Measurements from ENCODE around the gene CANT1. TPM values are rescaled to one million over a fixed set of nuclear protein-coding genes. Genes with fewer than 3 reads are reported as not detected.

Gene CANT1
- total and polyA plus RNA-seq, 9 of the 15 experiments (the other 6 are each of a cell fraction or from before 2014, with no cell fraction given), result 2.7 to 66.4 (median 22.5) TPM

DNA sequence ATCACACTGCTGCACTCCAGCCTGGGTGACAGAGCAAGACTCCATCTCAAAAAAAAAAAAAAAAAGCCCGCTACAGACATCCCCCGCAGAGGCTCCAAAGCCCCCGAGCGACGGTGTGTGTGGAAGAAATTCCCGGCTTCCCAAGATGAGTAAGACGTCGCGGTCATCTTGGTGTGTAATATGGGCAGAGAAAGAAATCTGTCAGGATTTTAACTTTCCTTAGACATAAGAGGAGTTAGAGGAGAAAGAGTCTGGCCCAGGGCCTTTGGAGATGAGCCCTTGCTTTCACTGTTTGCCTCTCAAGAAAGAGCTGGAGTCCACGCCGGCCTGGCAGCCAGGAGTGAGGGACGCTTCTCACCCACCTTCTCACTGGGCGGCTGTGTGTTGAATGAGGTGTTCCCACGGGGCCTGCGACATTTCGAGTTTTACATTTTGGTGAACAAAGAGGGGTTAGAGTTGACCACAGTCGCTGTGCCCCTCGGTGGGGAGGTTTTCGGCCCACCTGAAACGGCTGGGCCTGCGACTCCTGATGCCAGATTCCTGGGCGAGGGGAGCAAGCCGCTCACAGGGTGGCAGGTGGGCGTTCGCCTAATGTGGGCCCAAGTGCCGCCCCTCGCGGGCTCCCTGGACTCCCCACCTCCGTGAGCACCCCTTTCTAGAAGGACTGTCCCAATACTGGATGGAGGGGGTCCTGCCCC is 32.3 kb upstream of the CANT1 start:
- in situ Hi-C loops (cut with MboI), result no loop called here
- no peaks in the 10 kb centered on the region for H3K9me1 ChIP-seq (ENCODE audit: control insufficient read depth, insufficient read depth, low read length)
- TF ChIP-seq, protein P1, sequence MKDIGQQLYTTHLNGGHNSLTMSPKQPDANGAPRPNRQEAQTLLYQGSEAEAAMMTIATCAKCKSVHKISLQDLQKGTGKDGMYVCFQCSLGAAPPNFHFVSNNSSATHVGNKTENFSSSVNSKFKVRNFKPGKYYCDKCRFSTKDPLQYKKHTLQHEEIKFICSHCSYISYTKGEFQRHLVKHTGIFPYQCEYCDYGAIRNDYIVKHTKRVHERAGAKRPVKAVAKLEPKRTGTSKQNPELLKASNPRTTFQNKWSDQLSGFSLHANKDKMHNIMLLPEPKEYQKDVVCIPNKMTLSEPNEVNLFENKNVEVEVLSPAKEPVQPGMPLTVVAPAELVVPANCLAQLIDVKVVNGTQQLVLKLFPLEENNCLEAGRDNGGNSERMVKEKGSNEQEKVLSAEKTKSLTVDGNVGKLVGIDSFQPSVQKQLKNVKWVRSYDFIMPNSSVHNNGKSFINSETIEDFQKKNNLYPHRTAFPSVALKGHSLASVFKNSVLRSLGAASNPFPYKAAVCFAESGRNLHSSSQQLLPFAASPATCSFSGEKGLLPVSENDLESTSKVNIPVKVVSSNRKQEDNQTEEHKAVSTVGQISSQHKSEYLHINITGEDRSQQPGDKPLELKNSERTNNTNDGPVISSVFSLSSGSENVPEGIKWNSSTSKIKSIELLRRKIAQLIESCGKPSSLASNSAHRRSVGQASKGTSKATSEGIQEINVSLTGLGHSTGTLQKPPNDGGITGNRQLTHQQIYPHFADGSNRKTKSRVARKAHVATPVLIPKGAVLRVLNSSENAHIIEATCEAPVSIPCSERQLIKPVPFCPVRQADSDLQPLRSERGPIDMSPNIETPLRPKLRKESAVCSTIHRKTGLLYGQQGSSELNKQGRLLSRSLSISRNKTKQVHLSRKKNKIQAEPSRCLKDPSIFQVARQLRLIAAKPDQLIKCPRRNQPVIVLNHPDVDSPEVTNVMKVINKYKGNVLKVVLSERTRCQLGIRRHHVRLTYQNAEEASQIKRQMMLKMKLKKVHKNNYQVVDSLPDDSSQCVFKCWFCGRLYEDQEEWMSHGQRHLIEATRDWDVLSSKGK (CRISPR knock-in tag; IDR thresholded peaks at IDR 0.05), result no peak
- TF ChIP-seq SIX5 (IDR thresholded peaks at IDR 0.05; ENCODE audit: borderline replicate concordance in 1 of 2, insufficient read depth in 1 of 2, low read depth in 1 of 2, low read length in 2 of 2) (no peak), ZNF197 (CRISPR knock-in tag; IDR thresholded peaks at IDR 0.05; ENCODE audit: low read depth) (no peak), PTTG1 (tag; IDR thresholded peaks at IDR 0.05; ENCODE audit: low read depth) (no peak), ZKSCAN3 (CRISPR knock-in tag; IDR thresholded peaks at IDR 0.05) (no peak), ZNF146 (CRISPR knock-in tag; IDR thresholded peaks at IDR 0.05; ENCODE audit: unreplicated experiment) (no peak), BCOR (IDR thresholded peaks at IDR 0.05) (no peak), NEUROD1 (IDR thresholded peaks at IDR 0.05; ENCODE audit: borderline replicate concordance, low read depth, low read length, partially characterized antibody) (no peak), ATF7 (IDR thresholded peaks at IDR 0.05) (no peak), NR4A1 (CRISPR knock-in tag; IDR thresholded peaks at IDR 0.05) (no peak), NR4A1 (tag; IDR thresholded peaks at IDR 0.05) (no peak), ZNF589 (CRISPR knock-in tag; IDR thresholded peaks at IDR 0.05; ENCODE audit: low read depth) (no peak)
- TF ChIP-seq, protein P2, sequence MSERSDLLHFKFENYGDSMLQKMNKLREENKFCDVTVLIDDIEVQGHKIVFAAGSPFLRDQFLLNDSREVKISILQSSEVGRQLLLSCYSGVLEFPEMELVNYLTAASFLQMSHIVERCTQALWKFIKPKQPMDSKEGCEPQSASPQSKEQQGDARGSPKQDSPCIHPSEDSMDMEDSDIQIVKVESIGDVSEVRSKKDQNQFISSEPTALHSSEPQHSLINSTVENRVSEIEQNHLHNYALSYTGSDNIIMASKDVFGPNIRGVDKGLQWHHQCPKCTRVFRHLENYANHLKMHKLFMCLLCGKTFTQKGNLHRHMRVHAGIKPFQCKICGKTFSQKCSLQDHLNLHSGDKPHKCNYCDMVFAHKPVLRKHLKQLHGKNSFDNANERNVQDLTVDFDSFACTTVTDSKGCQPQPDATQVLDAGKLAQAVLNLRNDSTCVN (CRISPR knock-in tag; IDR thresholded peaks at IDR 0.05), result no peak
- TF ChIP-seq, protein P3, sequence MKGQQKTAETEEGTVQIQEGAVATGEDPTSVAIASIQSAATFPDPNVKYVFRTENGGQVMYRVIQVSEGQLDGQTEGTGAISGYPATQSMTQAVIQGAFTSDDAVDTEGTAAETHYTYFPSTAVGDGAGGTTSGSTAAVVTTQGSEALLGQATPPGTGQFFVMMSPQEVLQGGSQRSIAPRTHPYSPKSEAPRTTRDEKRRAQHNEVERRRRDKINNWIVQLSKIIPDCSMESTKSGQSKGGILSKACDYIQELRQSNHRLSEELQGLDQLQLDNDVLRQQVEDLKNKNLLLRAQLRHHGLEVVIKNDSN (CRISPR knock-in tag; IDR thresholded peaks at IDR 0.05), result no peak

More for the DNA sequence above, 32.3 kb upstream of the CANT1 start:
- DNase-seq (ENCODE audit: extremely low read depth in 1 of 4, low spot score in 3 of 4), result no peak
- no TSS peak for BruUV-seq (replicated peaks)
- ChIA-PET CTCF (ENCODE audit: low intra/inter-chr PET ratio) (interaction anchor here (1.1 to 2.1 kb wide), 3 partner anchors 23 to 56 kb away, joined by 3 to 7 read pairs (median 4); no protein-coding TSS in a partner anchor), POLR2A (interaction anchor here (1.2 kb wide), 1 partner anchor 9 kb away, joined by 4 read pairs; no protein-coding TSS in a partner anchor)
- H3K9ac ChIP-seq (ENCODE audit: insufficient read depth in 1 of 2, low read depth in 2 of 2, low read length in 2 of 2), result no peak overlapping the region
- peaks cover 13% of the 10 kb centered on the region; the same call in 1 of the 2 replicates for H4K20me1 ChIP-seq (replicated peaks; ENCODE audit: control insufficient read depth, insufficient read depth, low read length)
- WGBS (ENCODE audit: insufficient coverage, low coverage, missing lambda C conversion rate), result 5% methylated on average over 24 of the region's 29 CpGs
- H3K36me3 ChIP-seq (ENCODE audit: control insufficient read depth, insufficient read depth, low read length), result no peaks in the 10 kb centered on the region
- H3K4me1 ChIP-seq (replicated peaks in 1 of 2; ENCODE audit: control insufficient read depth in 2 of 2, insufficient read depth in 2 of 2, low read length in 2 of 2), result peaks cover 0 to 3% of the 10 kb centered on the region in 2 experiments; a peak in 1 of 5 replicates
- ATAC-seq, result no peak
- H3K4me3 ChIP-seq, result no peak overlapping the region
- no peak overlapping the region for H3K27ac ChIP-seq (ENCODE audit: extremely low read depth, low read depth, low read length)
- no peak for FAIRE-seq
- intact Hi-C loops (cut with micrococcal nuclease), result loop anchor here (2.0 kb wide), 2 partner anchors 23 to 55 kb away; no protein-coding TSS in a partner anchor
- no peaks in the 10 kb centered on the region for H3K79me2 ChIP-seq (ENCODE audit: control insufficient read depth, insufficient read depth, low read length)
- H3K27me3 ChIP-seq (ENCODE audit: control insufficient read depth in 2 of 2, insufficient read depth in 2 of 2, low read length in 2 of 2), result peaks cover 22 to 74% of the 10 kb centered on the region in 2 experiments
- no peaks in the 10 kb centered on the region; the same call in 1 of the 2 replicates for H3K9me3 ChIP-seq (replicated peaks; ENCODE audit: control insufficient read depth, insufficient read depth, low read depth, low read length)
- H2AFZ ChIP-seq (ENCODE audit: low read depth, low read length), result no peak overlapping the region
- no peak overlapping the region for H3K4me2 ChIP-seq (ENCODE audit: insufficient read depth, low read length)
